ENCODE data around the gene KRIT1. TPM values are rescaled to one million over a fixed set of nuclear protein-coding genes. Genes with fewer than 3 reads are reported as not detected.
A peak's percentile ranks its signal among the peaks of the same experiment; 100 is the strongest.
"Not testable (repeated sequence)": the region's sequence is repeated elsewhere in the genome, so short reads cannot be mapped to it uniquely, and the experiment has no call there.

Gene KRIT1
- total RNA-seq, 1 donor from 2014 or later: 54.3 TPM

GRCh38 chr7:92200791-92201190 is 44.9 kb downstream of the KRIT1 start:
- H3K9me3 Mint-ChIP-seq: no peaks in the 10 kb centered on the region
- TF ChIP-seq, protein P1, sequence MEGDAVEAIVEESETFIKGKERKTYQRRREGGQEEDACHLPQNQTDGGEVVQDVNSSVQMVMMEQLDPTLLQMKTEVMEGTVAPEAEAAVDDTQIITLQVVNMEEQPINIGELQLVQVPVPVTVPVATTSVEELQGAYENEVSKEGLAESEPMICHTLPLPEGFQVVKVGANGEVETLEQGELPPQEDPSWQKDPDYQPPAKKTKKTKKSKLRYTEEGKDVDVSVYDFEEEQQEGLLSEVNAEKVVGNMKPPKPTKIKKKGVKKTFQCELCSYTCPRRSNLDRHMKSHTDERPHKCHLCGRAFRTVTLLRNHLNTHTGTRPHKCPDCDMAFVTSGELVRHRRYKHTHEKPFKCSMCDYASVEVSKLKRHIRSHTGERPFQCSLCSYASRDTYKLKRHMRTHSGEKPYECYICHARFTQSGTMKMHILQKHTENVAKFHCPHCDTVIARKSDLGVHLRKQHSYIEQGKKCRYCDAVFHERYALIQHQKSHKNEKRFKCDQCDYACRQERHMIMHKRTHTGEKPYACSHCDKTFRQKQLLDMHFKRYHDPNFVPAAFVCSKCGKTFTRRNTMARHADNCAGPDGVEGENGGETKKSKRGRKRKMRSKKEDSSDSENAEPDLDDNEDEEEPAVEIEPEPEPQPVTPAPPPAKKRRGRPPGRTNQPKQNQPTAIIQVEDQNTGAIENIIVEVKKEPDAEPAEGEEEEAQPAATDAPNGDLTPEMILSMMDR (IDR thresholded peaks at IDR 0.05; ENCODE audit: unreplicated experiment): no peak
- no peak overlapping the region for H3K4me3 Mint-ChIP-seq
- no peaks in the 10 kb centered on the region for H3K4me1 Mint-ChIP-seq
- no peak overlapping the region for H3K27ac Mint-ChIP-seq
- peaks cover 40% of the 10 kb centered on the region for H3K36me3 Mint-ChIP-seq
- no peaks in the 10 kb centered on the region for H3K27me3 Mint-ChIP-seq (ENCODE audit: low read depth)
- no peak for DNase-seq (ENCODE audit: low spot score in 2 of 2, unreplicated experiment in 2 of 2)

DNA sequence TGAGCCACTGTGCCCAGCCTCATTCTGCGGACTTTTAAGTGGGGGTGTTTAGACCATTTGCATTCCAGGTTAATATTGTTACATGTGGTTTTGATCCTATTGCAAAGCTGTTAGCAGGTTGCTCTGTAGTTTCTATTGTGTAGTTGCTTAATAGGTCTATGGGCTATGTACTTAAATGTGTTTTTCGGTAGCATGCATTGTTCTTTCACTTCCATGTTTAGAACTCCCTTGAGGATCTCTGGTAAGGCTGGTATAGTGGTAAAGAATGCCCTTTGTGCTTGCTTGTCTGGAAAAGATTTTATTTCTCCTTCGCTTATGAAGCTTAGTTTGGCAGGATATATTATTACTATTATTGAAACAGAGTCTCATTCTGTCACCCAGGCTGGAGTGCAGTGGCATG is 53.4 kb downstream of the KRIT1 start:
- H3K9me3 Mint-ChIP-seq: peaks cover 49% of the 10 kb centered on the region
- H3K27me3 Mint-ChIP-seq (ENCODE audit: low read depth): no peaks in the 10 kb centered on the region
- TF ChIP-seq, protein P1 (IDR thresholded peaks at IDR 0.05; ENCODE audit: unreplicated experiment): no peak
- no peak overlapping the region for H3K27ac Mint-ChIP-seq
- no peak overlapping the region for H3K4me3 Mint-ChIP-seq
- peaks cover 64% of the 10 kb centered on the region for H3K36me3 Mint-ChIP-seq
- no peaks in the 10 kb centered on the region for H3K4me1 Mint-ChIP-seq
- no peak for DNase-seq (ENCODE audit: low spot score in 2 of 2, unreplicated experiment in 2 of 2)

- not testable (repeated sequence) for H3K4me1 Mint-ChIP-seq; DNase-seq (ENCODE audit: low spot score in 2 of 2, unreplicated experiment in 2 of 2); H3K27me3 Mint-ChIP-seq (ENCODE audit: low read depth); H3K4me3 Mint-ChIP-seq; H3K27ac Mint-ChIP-seq
- H3K9me3 Mint-ChIP-seq: peaks cover 41% of the 10 kb centered on the region
- H3K36me3 Mint-ChIP-seq: peaks cover 42% of the 10 kb centered on the region
These were observed 56.5 kb downstream of the KRIT1 start for GRCh38 chr7:92189246-92189645.

DNA sequence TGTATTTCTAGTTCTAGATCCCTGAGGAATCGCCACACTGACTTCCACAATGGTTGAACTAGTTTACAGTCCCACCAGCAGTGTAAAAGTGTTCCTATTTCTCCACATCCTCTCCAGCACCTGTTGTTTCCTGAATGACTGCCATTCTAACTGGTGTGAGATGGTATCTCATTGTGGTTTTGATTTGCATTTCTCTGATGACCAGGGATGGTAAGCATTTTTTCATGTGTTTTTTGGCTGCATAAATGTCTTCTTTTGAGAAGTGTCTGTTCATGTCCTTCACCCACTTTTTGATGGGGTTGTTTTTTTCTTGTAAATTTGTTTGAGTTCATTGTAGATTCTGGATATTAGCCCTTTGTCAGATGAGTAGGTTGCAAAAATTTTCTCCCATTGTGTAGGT is 61.4 kb downstream of the KRIT1 start:
- not testable (repeated sequence) for H3K36me3 Mint-ChIP-seq; H3K27ac Mint-ChIP-seq; H3K27me3 Mint-ChIP-seq (ENCODE audit: low read depth); H3K4me3 Mint-ChIP-seq; H3K4me1 Mint-ChIP-seq; DNase-seq (ENCODE audit: low spot score in 2 of 2, unreplicated experiment in 2 of 2)
- H3K9me3 Mint-ChIP-seq: peaks cover 28% of the 10 kb centered on the region

GRCh38 chr7:92178928-92179924 is 66.5 kb downstream of the KRIT1 start, which contains the start of gene LRRD1:
LRRD1 (minus strand) TSS chr7:92179142; CDS start chr7:92165202, 13,940 bp downstream.
- Mint-ChIP-seq H3K9me3 (peaks cover 17% of the 10 kb centered on the region), H3K27ac (no peak within 1 kb of the TSS), H3K36me3 (peaks cover 2% of the 10 kb centered on the region), H3K4me3 (peak within 1 kb of the TSS; percentile 72), H3K27me3 (ENCODE audit: low read depth) (no peaks in the 10 kb centered on the region), H3K4me1 (peaks cover 9% of the 10 kb centered on the region)
- DNase-seq (ENCODE audit: low spot score in 2 of 2, unreplicated experiment in 2 of 2): peak; percentile 63 to 92
- TF ChIP-seq, protein P1 (IDR thresholded peaks at IDR 0.05; ENCODE audit: unreplicated experiment): peak; percentile 93

GRCh38 chr7:92177362-92177761 is 68.4 kb downstream of the KRIT1 start:
- Mint-ChIP-seq H3K4me1 (peaks cover 9% of the 10 kb centered on the region), H3K4me3 (no peak overlapping the region), H3K9me3 (peaks cover 10% of the 10 kb centered on the region), H3K27ac (peak overlapping the region; percentile 27), H3K27me3 (ENCODE audit: low read depth) (peaks cover 1% of the 10 kb centered on the region), H3K36me3 (no peaks in the 10 kb centered on the region)
- TF ChIP-seq, protein P1 (IDR thresholded peaks at IDR 0.05; ENCODE audit: unreplicated experiment): no peak
- DNase-seq (ENCODE audit: low spot score in 2 of 2, unreplicated experiment in 2 of 2): no peak

- not testable (repeated sequence) for H3K36me3 Mint-ChIP-seq; H3K27me3 Mint-ChIP-seq (ENCODE audit: low read depth); H3K4me3 Mint-ChIP-seq; H3K27ac Mint-ChIP-seq; H3K4me1 Mint-ChIP-seq; DNase-seq (ENCODE audit: low spot score in 2 of 2, unreplicated experiment in 2 of 2)
- H3K9me3 Mint-ChIP-seq: peaks cover 22% of the 10 kb centered on the region
These were observed 76.2 kb downstream of the KRIT1 start for GRCh38 chr7:92169529-92169928.
